HG02588 (cell line): Measurements from ENCODE around the gene TP53I11.

Experiments
- ATAC-seq: cut with Tn5 transposase; IDR thresholded peaks from one replicate; pipeline ENCODE4 v1.9.1; 2021; ENCODE audit warnings: mild to moderate bottlenecking, moderate library complexity; ENCODE audit not compliant: unreplicated experiment

TP53I11 gene

DNA sequence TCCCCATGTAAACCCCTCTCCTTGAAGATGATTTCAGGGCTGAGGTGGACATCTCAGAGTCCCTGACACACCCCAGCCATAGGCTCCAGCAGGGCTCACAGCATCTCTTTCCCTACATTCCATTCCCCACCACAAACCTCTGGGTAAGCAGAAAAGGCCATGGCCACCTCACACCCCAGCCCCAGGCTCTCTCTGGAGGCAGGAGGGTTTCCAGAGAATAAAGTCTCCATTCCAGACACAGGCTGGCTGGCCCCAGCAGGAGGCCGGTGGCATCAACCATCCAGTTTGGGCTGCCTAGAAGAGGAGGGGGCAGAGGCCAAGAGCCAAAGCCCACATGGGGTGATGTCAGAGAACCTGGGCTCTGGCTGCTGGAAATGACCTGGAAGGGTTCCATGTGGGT lies 61.4 kb downstream of the TP53I11 start:
- no peak for ATAC-seq

DNA sequence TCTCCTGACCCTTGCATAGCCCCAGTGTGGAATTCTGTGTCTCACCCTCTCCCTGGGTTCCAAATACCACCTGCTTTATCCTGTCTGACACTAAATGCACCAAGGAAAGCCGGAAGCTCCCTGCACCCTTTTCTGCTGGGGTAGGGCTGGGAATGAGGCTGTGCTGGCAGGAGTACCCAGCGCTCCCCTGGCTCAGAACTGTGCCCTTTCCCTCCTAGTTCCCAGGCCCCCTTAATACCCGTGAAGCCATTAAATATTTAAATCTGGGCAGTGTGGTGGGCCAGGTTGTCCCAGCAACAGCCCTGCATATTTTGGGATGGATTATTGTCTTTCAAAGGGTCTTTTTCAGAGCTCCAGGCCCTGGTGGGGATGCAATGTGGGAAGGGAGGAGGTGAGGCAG lies 63.0 kb downstream of the TP53I11 start:
- ATAC-seq, result no peak

DNA sequence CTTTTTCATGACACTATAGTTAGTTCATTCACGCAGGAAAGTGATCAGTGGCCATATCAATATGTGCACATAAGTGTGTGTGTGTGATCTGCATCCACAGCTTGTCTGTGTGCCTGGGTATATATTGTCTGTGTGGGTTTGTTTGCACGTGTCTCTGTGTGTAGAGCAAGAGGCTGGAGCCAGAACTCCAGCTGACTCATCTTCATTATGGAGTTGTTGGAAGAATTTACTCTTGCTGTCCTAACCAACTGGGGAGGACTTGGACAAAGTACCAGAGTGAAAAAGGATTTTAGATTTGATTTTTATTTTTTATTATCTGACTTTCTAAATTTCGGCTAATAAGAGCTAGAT lies 63.9 kb downstream of the TP53I11 start:
- ATAC-seq, result no peak

DNA sequence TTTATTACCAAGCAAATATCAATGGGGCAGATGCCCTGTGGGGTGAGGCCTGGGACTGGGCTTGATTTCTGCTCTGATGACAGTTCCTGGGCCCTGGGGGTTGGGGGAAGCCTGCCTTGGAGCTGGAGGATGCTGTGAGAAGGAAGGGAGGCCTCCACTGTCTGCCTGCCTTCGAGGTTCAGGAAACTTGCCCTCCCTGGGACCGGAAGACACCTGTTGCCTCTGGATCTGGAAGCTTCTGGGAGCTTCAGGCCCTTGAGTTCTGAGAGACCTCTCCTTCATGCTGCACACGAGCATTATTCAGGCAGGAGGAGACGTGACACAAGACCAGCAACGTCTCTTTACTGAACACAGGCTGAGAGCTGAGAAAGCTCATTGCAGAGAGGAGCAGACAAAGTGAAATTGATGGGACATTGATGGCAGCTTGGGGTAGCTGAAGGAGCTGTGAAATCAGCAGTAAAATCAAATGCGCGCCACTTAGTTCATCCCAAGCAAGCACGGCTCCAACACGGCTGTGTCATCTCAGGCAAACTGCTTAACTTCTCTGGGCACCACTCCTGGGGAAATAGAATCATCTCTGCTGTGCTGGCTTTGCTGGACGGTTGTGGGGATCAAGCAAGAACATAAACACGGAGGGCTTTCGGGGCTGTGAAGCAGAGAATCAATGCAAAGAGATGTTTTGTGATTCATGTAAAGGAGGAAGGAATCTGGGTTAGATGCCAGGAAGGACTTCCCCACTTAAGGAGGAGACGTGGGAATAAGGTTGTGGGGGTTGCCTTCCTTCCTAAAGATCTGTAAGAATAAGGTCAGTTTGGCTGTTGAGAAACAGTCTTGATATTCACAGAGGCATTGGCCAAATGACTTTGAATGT lies 64.5 kb downstream of the TP53I11 start:
- no peak for ATAC-seq

DNA sequence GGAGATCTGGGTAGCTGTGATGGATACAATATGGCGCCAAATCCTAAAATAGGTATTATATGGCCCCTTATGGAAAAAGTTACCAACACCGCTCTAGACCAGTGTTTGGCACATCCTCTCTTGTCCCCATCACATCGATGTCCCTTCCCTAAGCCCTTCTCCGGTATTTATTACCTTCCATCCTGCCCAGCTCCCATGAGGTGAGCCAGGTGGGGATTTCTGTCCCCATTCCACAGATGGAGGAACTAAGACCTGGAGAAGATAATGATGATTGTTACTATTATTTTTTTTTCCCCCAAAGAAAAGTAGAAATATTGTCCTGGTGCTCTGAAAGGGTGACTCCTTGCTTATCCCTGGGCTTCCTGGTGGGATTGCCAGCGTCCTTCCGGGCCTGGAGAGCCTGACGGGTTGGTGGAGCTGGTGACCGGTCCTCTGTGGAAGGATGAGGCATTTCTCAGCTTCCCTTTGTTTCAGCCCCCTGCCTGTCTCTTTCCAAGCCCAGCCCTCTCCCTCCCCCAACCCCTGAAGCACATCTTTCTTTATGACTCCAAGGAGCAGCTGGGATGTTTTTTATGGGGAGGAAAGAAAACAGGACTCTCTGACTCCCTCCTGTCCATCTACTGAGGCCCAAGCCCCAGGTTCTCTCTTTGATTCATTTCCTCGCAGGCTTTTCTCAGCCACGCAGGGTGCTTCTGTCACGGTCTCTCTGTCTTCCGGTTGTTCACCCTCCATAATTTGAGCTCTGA lies 65.4 kb downstream of the TP53I11 start:
- ATAC-seq, result no peak

DNA sequence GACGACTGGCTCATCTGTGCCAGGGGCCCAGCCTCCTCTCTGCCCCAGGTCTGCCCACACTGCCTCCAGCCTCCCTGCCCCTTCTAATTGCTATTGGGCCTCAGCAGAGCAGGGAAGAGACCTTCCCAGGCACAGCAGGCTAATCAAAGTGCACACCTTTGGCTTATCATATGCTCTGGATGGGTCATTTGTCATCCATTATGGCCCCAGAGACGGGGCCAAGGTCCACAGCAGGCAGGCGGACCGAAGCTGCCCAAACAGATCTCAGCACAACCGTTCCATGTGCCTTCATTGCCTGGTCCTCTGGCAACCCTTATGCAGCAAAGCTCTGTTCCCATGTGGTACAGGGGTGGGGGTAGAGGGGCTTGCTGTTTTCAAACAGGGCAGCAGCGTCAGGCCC lies 66.6 kb downstream of the TP53I11 start:
- no peak for ATAC-seq

DNA sequence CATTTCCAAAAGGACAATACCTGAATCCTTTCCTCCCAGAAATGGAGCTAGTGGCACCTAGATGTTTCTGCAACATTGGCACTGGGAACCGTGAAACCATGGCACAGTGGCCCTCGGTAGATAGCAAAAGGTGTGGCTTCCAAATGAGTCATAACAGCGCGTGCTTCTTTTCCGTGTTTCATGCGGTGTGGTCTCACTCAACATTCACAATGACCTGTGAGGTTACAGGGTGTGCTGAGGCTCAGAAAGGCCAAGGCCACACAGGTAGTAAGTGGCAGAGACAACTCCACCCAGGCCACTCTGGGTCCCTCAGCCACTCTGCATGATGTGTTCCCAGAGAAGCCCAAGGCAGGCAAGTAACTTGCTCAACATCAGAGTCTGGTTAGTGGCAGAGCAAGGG lies 67.4 kb downstream of the TP53I11 start:
- no peak for ATAC-seq
